OCI-LY1 (cell line): ENCODE measurements around the gene SUSD1.

Experiments
- CTCF ChIP-seq: fragments of 200-600 bp; sonication (generic), shearing (Covaris generic); IDR thresholded peaks from 2 replicates; pipeline ENCODE4 v1.5.1; 2017; ENCODE audit warnings: mild to moderate bottlenecking, antibody characterized with exemption, low read length, moderate library complexity, mixed read lengths
- EZH2 ChIP-seq: fragments of 200-600 bp; sonication (generic), shearing (Covaris generic); IDR thresholded peaks from 2 replicates; pipeline ENCODE4 v1.8.0; 2017; ENCODE audit warnings: borderline replicate concordance, mixed run types, mild to moderate bottlenecking, antibody characterized with exemption, low read length, moderate library complexity, mixed read lengths

- TF ChIP-seq CTCF: no peak
- no peak for TF ChIP-seq EZH2
Observed at GRCh38 chr9:112042244-112042638, 132.9 kb downstream of the SUSD1 start.
